Measurements from ENCODE around the gene ARL14EP. TPM values are rescaled to one million over a fixed set of nuclear protein-coding genes. Genes with fewer than 3 reads are reported as not detected.

The ARL14EP gene
- total and polyA plus RNA-seq, 2 donors (not counting 3 experiments of a cell fraction or from before 2014, with no cell fraction given): 9.6 to 16.7 TPM

- no TSS peak for BruUV-seq (replicated peaks)
- intact Hi-C loops (cut with micrococcal nuclease): loop anchor here (1.0 kb wide), 2 partner anchors 510 to 573 kb away; no protein-coding TSS in a partner anchor
- CTCF ChIA-PET: interaction anchor here (0.8 to 2.4 kb wide), 6 partner anchors 12 to 569 kb away, joined by 4 to 14 read pairs (median 6); partner anchors contain the start of gene ARL14EP
Observed at GRCh38 chr11:30345644-30346043, 22.7 kb downstream of the ARL14EP start.

More at GRCh38 chr11:30345644-30346043, 22.7 kb downstream of the ARL14EP start:
- Histone ChIP-seq H4K20me1 (replicated peaks; ENCODE audit: control insufficient read depth, extremely low read depth, insufficient read depth, low read length) (no peaks in the 10 kb centered on the region), H3K4me3 (replicated peaks in 1 of 3; ENCODE audit: insufficient read depth in 1 of 3, low read depth in 1 of 3, low read length in 3 of 3) (no peak overlapping the region), H3K9me3 (replicated peaks; ENCODE audit: control insufficient read depth, insufficient read depth, low read length) (no peaks in the 10 kb centered on the region), H3K4me1 (ENCODE audit: control insufficient read depth, extremely low read depth, insufficient read depth, low read length) (no peaks in the 10 kb centered on the region), H3K4me2 (ENCODE audit: insufficient read depth, low read length) (no peak overlapping the region), H3K9me1 (replicated peaks; ENCODE audit: control insufficient read depth, extremely low read depth, insufficient read depth, low read length) (no peaks in the 10 kb centered on the region), H3K36me3 (ENCODE audit: control insufficient read depth in 2 of 2, extremely low read depth in 1 of 2, insufficient read depth in 2 of 2, low read length in 2 of 2) (no peaks in the 10 kb centered on the region), H3K27ac (ENCODE audit: insufficient read depth, low read depth, low read length) (no peak overlapping the region), H3K79me2 (ENCODE audit: control insufficient read depth, insufficient read depth, low read length) (no peaks in the 10 kb centered on the region), H3K27me3 (ENCODE audit: control insufficient read depth in 2 of 2, insufficient read depth in 2 of 2, low read length in 2 of 2) (no peaks in the 10 kb centered on the region), H3K9ac (replicated peaks; ENCODE audit: extremely low read depth, insufficient read depth, low read length) (no peak overlapping the region), H2AFZ (ENCODE audit: low read depth, low read length) (no peak overlapping the region)
- no peak for TF ChIP-seq POLR2A (IDR thresholded peaks at IDR 0.05; ENCODE audit: low read depth, low read length)
- TF ChIP-seq MAX (IDR thresholded peaks at IDR 0.05; ENCODE audit: insufficient read depth, insufficient read length): no peak
- TF ChIP-seq, protein P1, sequence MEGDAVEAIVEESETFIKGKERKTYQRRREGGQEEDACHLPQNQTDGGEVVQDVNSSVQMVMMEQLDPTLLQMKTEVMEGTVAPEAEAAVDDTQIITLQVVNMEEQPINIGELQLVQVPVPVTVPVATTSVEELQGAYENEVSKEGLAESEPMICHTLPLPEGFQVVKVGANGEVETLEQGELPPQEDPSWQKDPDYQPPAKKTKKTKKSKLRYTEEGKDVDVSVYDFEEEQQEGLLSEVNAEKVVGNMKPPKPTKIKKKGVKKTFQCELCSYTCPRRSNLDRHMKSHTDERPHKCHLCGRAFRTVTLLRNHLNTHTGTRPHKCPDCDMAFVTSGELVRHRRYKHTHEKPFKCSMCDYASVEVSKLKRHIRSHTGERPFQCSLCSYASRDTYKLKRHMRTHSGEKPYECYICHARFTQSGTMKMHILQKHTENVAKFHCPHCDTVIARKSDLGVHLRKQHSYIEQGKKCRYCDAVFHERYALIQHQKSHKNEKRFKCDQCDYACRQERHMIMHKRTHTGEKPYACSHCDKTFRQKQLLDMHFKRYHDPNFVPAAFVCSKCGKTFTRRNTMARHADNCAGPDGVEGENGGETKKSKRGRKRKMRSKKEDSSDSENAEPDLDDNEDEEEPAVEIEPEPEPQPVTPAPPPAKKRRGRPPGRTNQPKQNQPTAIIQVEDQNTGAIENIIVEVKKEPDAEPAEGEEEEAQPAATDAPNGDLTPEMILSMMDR (IDR thresholded peaks at IDR 0.05; ENCODE audit: extremely low read depth in 1 of 2, insufficient read depth in 1 of 2, low read depth in 1 of 2, low read length in 2 of 2): no peak
- no peak for TF ChIP-seq MYC (IDR thresholded peaks at IDR 0.05; ENCODE audit: low read depth, low read length)
- no peak for TF ChIP-seq FOS (IDR thresholded peaks at IDR 0.05; ENCODE audit: borderline replicate concordance, insufficient read depth, low read length)
- TF ChIP-seq POLR2AphosphoS5 (IDR thresholded peaks at IDR 0.05; ENCODE audit: insufficient read depth, low read depth, low read length): no peak
- TF ChIP-seq EZH2 (IDR thresholded peaks at IDR 0.05; ENCODE audit: borderline replicate concordance, low read depth, low read length, severe bottlenecking): no peak
- no peak for TF ChIP-seq GATA2 (IDR thresholded peaks at IDR 0.05; ENCODE audit: insufficient read depth, insufficient read length, low read depth, low read length)
- no peak for TF ChIP-seq JUN (IDR thresholded peaks at IDR 0.05; ENCODE audit: borderline replicate concordance, insufficient read depth, insufficient read length, low read depth)
- FAIRE-seq: no peak
- POLR2A ChIA-PET: no interaction called here
- dilution Hi-C loops (cut with MboI; ENCODE audit: extremely low pct_ligation_motif_present, low sequenced_read_pairs): no loop called here
- DNase-seq (ENCODE audit: low read depth, low spot score): no peak
